Fibroblast of mammary gland (primary cell): ENCODE measurements around the gene MAIP1.

Experiments used
- DNase-seq: peaks from one replicate; pipeline ENCODE4 v3.0.0-alpha.2; 2010; ENCODE audit warnings: low read depth
- H3K4me3 ChIP-seq: 2 replicates; pipeline ENCODE4 v1.5.1; 2011; ENCODE audit warnings: low read depth, mild to moderate bottlenecking, low read length, moderate library complexity; ENCODE audit not compliant: control insufficient read depth
- TF ChIP-seq, protein P1 (sequence below): conservative IDR thresholded peaks from 2 replicates; pipeline ENCODE4 v1.5.1; 2011; ENCODE audit warnings: low read depth, low read length, inconsistent platforms; ENCODE audit not compliant: control insufficient read depth, insufficient read depth

Gene MAIP1

DNA sequence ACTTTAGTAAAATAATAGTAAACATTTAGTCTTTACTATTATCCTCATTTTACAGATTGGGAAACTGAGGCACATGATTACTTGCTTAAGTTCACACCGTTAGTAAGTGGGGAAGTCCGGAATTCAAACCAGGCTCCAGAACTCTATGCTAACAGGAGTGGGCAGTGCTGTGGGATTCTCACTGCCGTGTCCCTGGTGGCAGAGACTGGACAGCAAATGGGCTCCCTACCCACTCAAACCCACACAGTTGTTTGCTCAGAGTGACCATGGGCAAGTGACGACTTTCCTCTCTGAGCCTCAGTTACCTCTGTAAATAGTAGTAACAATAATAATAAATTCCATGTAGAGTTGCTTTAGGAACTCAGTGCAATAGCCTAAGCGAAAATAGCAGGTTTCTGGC, 24.0 kb downstream of the MAIP1 start:
- H3K4me3 ChIP-seq, result no peak overlapping the region
- DNase-seq, result no peak
- TF ChIP-seq, protein P1, sequence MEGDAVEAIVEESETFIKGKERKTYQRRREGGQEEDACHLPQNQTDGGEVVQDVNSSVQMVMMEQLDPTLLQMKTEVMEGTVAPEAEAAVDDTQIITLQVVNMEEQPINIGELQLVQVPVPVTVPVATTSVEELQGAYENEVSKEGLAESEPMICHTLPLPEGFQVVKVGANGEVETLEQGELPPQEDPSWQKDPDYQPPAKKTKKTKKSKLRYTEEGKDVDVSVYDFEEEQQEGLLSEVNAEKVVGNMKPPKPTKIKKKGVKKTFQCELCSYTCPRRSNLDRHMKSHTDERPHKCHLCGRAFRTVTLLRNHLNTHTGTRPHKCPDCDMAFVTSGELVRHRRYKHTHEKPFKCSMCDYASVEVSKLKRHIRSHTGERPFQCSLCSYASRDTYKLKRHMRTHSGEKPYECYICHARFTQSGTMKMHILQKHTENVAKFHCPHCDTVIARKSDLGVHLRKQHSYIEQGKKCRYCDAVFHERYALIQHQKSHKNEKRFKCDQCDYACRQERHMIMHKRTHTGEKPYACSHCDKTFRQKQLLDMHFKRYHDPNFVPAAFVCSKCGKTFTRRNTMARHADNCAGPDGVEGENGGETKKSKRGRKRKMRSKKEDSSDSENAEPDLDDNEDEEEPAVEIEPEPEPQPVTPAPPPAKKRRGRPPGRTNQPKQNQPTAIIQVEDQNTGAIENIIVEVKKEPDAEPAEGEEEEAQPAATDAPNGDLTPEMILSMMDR, result no peak

DNA sequence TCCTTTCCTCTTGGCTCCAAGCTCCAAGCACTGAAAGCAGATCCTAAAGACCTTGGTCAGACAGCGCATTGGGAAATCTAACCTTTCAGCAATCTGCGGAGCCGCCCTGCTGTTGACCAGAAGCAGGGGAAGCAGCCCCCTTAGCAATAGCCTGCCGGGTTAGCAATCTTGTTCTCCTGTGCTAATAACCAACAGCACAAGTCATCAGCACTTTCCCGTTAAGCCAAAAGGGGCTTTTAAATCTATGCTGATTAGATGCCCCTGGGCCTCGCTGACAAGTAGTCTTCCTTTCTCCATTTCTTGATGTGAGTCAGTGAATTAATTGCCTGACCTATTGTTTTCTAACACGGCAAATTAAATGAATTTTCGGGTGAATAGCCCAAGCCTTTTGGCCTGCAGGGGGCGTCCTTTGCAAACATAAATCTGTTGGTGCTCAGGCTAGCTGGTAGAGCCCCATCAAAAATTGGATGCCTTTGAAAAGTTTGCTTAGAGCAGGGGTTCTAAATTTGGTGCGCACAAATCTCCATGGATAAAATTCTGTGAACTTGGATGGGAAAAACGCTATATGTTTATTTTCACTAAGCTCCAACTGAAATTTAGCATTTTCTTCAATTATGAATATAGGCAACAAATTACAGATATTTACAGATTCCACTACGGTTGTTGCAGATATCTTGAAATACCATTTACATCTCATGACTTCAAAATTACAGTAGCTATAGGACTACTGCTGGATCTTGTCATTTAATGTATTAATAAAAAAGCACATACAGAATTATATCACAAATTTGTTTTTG, 24.6 kb downstream of the MAIP1 start:
- peak overlapping the region; percentile 33 for H3K4me3 ChIP-seq
- TF ChIP-seq, protein P1, result peak; percentile 85
- peak; percentile 86 for DNase-seq

DNA sequence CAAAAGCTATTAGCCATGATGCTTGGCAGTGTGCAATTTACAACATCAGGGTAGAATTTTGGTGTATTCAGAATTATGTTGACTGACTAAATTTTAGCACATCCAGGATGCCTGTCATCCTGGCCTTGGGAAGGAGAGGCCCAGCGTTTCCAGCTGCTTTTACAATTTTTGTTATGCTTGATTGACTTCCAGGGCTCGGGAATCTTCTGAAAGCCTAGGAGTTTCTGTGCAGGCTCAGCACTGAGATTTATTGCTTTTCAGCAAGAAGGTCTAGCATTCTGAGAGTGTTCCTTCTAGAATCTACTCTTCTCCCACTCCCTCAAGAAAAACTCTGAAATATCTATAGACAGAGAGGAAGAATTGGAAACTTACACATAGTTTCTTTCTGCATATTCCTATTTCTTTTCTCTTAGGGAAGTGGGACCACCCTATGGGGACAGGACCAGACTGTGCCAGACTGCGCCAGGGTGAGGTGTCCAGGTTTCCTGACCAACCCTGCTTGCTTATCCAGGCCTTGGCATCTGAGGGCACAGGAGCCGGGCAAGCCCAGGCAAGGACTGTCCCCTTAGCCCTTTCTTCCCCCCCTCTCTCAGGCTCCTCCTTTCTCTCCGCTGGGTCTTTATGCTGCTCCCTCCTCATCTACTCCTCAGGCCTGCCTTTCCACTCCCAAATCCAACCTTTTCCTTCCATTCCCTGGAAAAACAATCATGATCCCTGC, 26.9 kb downstream of the MAIP1 start:
- DNase-seq, result no peak
- no peak overlapping the region for H3K4me3 ChIP-seq
- TF ChIP-seq, protein P1, result no peak

DNA sequence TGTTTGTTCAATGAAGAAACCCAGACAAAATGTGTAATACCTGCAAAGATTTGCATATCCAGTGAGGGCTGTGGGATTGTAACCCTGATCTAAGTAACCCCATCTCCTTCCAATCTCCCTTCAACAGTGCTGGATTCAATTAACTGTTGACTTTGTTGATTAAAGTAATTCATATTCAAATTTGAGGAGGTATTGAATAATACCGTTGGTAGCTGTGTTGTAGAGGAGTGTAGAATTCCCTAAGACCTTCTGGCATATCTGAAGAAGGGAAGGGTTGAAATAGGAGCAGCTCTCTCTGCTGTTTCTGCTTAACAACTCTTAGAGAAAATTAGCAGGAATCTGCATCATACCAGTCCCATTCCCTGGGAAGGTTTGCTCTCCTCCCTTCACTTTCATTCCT, 28.2 kb downstream of the MAIP1 start:
- H3K4me3 ChIP-seq, result no peak overlapping the region
- no peak for DNase-seq
- TF ChIP-seq, protein P1, result no peak

DNA sequence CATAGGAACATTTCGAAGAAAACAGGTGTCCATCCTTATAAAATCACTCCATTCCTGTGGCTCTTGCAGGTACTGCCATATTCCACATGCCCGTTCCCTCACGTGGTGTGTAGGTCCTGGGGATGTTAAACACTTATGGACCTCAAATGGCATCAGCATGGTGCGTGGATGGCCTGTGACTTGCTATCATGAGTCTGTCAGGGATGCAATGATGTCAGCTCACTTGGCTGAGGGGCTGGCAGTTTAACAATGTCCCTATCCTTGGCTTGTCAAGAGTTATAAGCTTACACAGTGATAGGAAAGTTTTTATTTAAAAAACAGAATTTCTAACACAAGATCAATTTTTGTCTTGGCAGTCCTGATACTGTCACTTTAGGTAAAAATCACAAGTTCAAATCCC, 28.8 kb downstream of the MAIP1 start:
- no peak for DNase-seq
- TF ChIP-seq, protein P1, result no peak
- H3K4me3 ChIP-seq, result no peak overlapping the region

DNA sequence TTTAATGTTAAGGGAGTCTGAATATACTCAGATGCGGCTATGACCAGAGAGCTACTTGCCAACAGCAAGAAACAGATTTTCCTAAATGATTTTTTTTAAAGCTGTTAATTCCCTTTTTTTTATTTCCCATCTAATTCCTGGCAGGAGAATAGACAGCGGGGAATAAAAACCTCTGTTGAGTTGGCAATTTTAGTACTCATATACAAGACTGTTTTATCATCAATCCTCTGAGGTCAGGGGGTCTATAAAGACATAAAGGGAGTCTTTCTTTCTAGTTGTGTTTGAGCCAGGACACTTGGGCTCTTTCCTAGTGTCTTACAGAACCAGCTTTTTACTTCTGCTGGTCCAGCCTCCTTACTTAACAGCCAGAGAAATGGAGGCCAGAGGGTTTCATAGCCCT, 29.4 kb downstream of the MAIP1 start:
- H3K4me3 ChIP-seq, result no peak overlapping the region
- no peak for DNase-seq
- TF ChIP-seq, protein P1, result no peak
